ENCODE measurements around the gene GP1BA. TPM values are rescaled to one million over a fixed set of nuclear protein-coding genes. Genes with fewer than 3 reads are reported as not detected.
"Not testable (repeated sequence)": the region's sequence is repeated elsewhere in the genome, so short reads cannot be mapped to it uniquely, and the experiment has no call there.

GP1BA gene
- total RNA-seq, 1 donor from 2014 or later: 0.47 TPM

GRCh38 chr17:4908301-4908700, 23.8 kb upstream of the GP1BA start:
- no peak overlapping the region for H3K27ac Mint-ChIP-seq (ENCODE audit: unreplicated experiment)
- peaks cover 7% of the 10 kb centered on the region for H3K4me1 Mint-ChIP-seq (ENCODE audit: low read depth, unreplicated experiment)
- peak; percentile 31 for DNase-seq
- H3K4me3 Mint-ChIP-seq (ENCODE audit: unreplicated experiment): no peak overlapping the region
- peaks cover 4% of the 10 kb centered on the region for H3K9me3 Mint-ChIP-seq (ENCODE audit: unreplicated experiment)
- TF ChIP-seq CTCF (IDR thresholded peaks at IDR 0.05; ENCODE audit: partially characterized antibody, unreplicated experiment): no peak
- no peaks in the 10 kb centered on the region for H3K36me3 Mint-ChIP-seq (ENCODE audit: unreplicated experiment)
- H3K27me3 Mint-ChIP-seq (ENCODE audit: unreplicated experiment): peaks cover 14% of the 10 kb centered on the region

GRCh38 chr17:4908711-4909496, 23.2 kb upstream of the GP1BA start:
- Mint-ChIP-seq H3K9me3 (ENCODE audit: unreplicated experiment) (peaks cover 4% of the 10 kb centered on the region), H3K27ac (ENCODE audit: unreplicated experiment) (no peak overlapping the region), H3K27me3 (ENCODE audit: unreplicated experiment) (peaks cover 11% of the 10 kb centered on the region), H3K4me1 (ENCODE audit: low read depth, unreplicated experiment) (peaks cover 3% of the 10 kb centered on the region), H3K36me3 (ENCODE audit: unreplicated experiment) (no peaks in the 10 kb centered on the region), H3K4me3 (ENCODE audit: unreplicated experiment) (no peak overlapping the region)
- DNase-seq: peak; percentile 90
- TF ChIP-seq CTCF (IDR thresholded peaks at IDR 0.05; ENCODE audit: partially characterized antibody, unreplicated experiment): peak; percentile 74

DNA sequence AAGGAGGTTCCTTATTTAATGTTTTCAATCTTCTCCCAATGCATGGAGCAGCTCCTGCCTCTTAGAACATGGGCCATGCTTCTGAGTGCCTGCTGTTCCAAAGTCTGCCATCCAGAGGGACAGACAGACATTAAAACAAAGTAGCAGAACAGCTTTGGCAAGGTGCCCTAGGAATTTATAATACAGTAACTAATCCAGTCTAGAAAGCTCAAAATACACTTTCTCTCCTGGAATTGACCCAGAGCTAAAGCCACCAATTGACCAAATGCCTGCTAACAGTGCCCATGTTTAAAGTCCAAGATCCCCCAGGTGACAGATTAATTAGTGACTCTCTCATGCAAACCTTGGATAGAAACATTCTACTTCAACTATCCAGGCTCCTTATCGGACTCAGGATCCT, 18.1 kb upstream of the GP1BA start:
- Mint-ChIP-seq H3K36me3 (ENCODE audit: unreplicated experiment) (no peaks in the 10 kb centered on the region), H3K27ac (ENCODE audit: unreplicated experiment) (no peak overlapping the region), H3K9me3 (ENCODE audit: unreplicated experiment) (no peaks in the 10 kb centered on the region), H3K4me1 (ENCODE audit: low read depth, unreplicated experiment) (peaks cover 8% of the 10 kb centered on the region), H3K27me3 (ENCODE audit: unreplicated experiment) (peaks cover 11% of the 10 kb centered on the region), H3K4me3 (ENCODE audit: unreplicated experiment) (no peak overlapping the region)
- no peak for TF ChIP-seq CTCF (IDR thresholded peaks at IDR 0.05; ENCODE audit: partially characterized antibody, unreplicated experiment)
- no peak for DNase-seq

- H3K4me3 Mint-ChIP-seq (ENCODE audit: unreplicated experiment); DNase-seq; H3K36me3 Mint-ChIP-seq (ENCODE audit: unreplicated experiment); H3K9me3 Mint-ChIP-seq (ENCODE audit: unreplicated experiment); H3K4me1 Mint-ChIP-seq (ENCODE audit: low read depth, unreplicated experiment); H3K27ac Mint-ChIP-seq (ENCODE audit: unreplicated experiment): not testable (repeated sequence)
- H3K27me3 Mint-ChIP-seq (ENCODE audit: unreplicated experiment): peaks cover 11% of the 10 kb centered on the region
Measured at GRCh38 chr17:4914551-4914950, 17.5 kb upstream of the GP1BA start.

- TF ChIP-seq CTCF (IDR thresholded peaks at IDR 0.05; ENCODE audit: partially characterized antibody, unreplicated experiment): no peak
- peaks cover 4% of the 10 kb centered on the region for H3K27me3 Mint-ChIP-seq (ENCODE audit: unreplicated experiment)
- H3K4me1 Mint-ChIP-seq (ENCODE audit: low read depth, unreplicated experiment): peaks cover 4% of the 10 kb centered on the region
- no peaks in the 10 kb centered on the region for H3K9me3 Mint-ChIP-seq (ENCODE audit: unreplicated experiment)
- no peak overlapping the region for H3K4me3 Mint-ChIP-seq (ENCODE audit: unreplicated experiment)
- no peaks in the 10 kb centered on the region for H3K36me3 Mint-ChIP-seq (ENCODE audit: unreplicated experiment)
- DNase-seq: no peak
- H3K27ac Mint-ChIP-seq (ENCODE audit: unreplicated experiment): no peak overlapping the region
Measured at GRCh38 chr17:4919511-4920047, 12.5 kb upstream of the GP1BA start.
